ENCODE results near the gene ARID3A. TPM values are rescaled to one million over a fixed set of nuclear protein-coding genes. Genes with fewer than 3 reads are reported as not detected.
A peak's percentile ranks its signal among the peaks of the same experiment; 100 is the strongest.

The ARID3A gene
- total and polyA plus RNA-seq, 8 donors = 20.6 to 35.7 (median 23.6) TPM

GRCh38 chr19:1015782-1016646 lies 90.2 kb downstream of the ARID3A start:
- Histone ChIP-seq H3K9me3 (no peaks in the 10 kb centered on the region), H3K4me1 (peaks cover 41 to 53% of the 10 kb centered on the region in 2 donors), H3K27ac (peak overlapping the region in 1 of 2 donors; percentile 35), H3K27me3 (no peaks in the 10 kb centered on the region), H3K4me3 (no peak overlapping the region), H3K36me3 (peaks cover 0 to 56% of the 10 kb centered on the region in 2 donors)
- ATAC-seq (no peak), DNase-seq (peak in 1 of 4 donors; percentile 64)
- intact Hi-C loops (cut with DNase I) = no loop called here
- TF ChIP-seq CTCF (IDR thresholded peaks at IDR 0.05) = no peak

GRCh38 chr19:1016647-1017114 lies 90.8 kb downstream of the ARID3A start:
- Histone ChIP-seq H3K36me3 (peaks cover 0 to 50% of the 10 kb centered on the region in 2 donors), H3K27me3 (no peaks in the 10 kb centered on the region), H3K4me3 (no peak overlapping the region), H3K27ac (peak overlapping the region; percentile 35 to 51), H3K4me1 (peaks cover 43 to 55% of the 10 kb centered on the region in 2 donors), H3K9me3 (no peaks in the 10 kb centered on the region)
- TF ChIP-seq CTCF (IDR thresholded peaks at IDR 0.05) = no peak
- ATAC-seq (peak; percentile 1), DNase-seq (peak in 1 of 4 donors; percentile 65)
- intact Hi-C loops (cut with DNase I) = no loop called here

- no peak for ATAC-seq
Measured at GRCh38 chr19:1017115-1017905, 91.5 kb downstream of the ARID3A start.

GRCh38 chr19:1017906-1018305 lies 92.1 kb downstream of the ARID3A start:
- Histone ChIP-seq H3K36me3 (peaks cover 0 to 37% of the 10 kb centered on the region in 2 donors), H3K27ac (no peak overlapping the region)
- peak in 1 of 4 donors; percentile 60 for DNase-seq

More at GRCh38 chr19:1017115-1017905, 91.5 kb downstream of the ARID3A start:
- intact Hi-C loops (cut with DNase I) = no loop called here
- no peak for TF ChIP-seq CTCF (IDR thresholded peaks at IDR 0.05)
- H3K27ac ChIP-seq = peak overlapping the region; percentile 35 to 51
- peak in 1 of 4 donors; percentile 80 for DNase-seq
- no peak overlapping the region for H3K4me3 ChIP-seq
- no peaks in the 10 kb centered on the region for H3K27me3 ChIP-seq
- peaks cover 0 to 43% of the 10 kb centered on the region in 2 donors for H3K36me3 ChIP-seq
- peaks cover 49 to 61% of the 10 kb centered on the region in 2 donors for H3K4me1 ChIP-seq
- H3K9me3 ChIP-seq = no peaks in the 10 kb centered on the region

More at GRCh38 chr19:1017906-1018305, 92.1 kb downstream of the ARID3A start:
- no peak overlapping the region for H3K4me3 ChIP-seq
- ATAC-seq = no peak
- no peaks in the 10 kb centered on the region for H3K27me3 ChIP-seq
- peaks cover 49 to 67% of the 10 kb centered on the region in 2 donors for H3K4me1 ChIP-seq
- intact Hi-C loops (cut with DNase I) = no loop called here
- no peak for TF ChIP-seq CTCF (IDR thresholded peaks at IDR 0.05)
- H3K9me3 ChIP-seq = no peaks in the 10 kb centered on the region

All from left lung (tissue), 10 donors.